ENCODE results near the gene CSK. TPM values are rescaled to one million over a fixed set of nuclear protein-coding genes. Genes with fewer than 3 reads are reported as not detected.
A peak's percentile ranks its signal among the peaks of the same experiment; 100 is the strongest.

CSK gene
- total RNA-seq, 4 donors from 2014 or later, result 33.1 to 45.2 (median 35.5) TPM

GRCh38 chr15:74794970-74795349 is 13.1 kb downstream of the CSK start:
- peaks cover 59% of the 10 kb centered on the region for H3K4me1 ChIP-seq
- H3K27ac ChIP-seq, result no peak overlapping the region
- H3K36me3 ChIP-seq, result peaks cover 17% of the 10 kb centered on the region
- no peak for TF ChIP-seq CTCF (IDR thresholded peaks at IDR 0.05)
- no peak for TF ChIP-seq POLR2A (IDR thresholded peaks at IDR 0.05)
- no peak for TF ChIP-seq POLR2AphosphoS5 (IDR thresholded peaks at IDR 0.05)
- no peak for TF ChIP-seq EP300 (IDR thresholded peaks at IDR 0.05)
- no peak overlapping the region for H3K4me3 ChIP-seq
- 94% methylated on average over 8 of the region's 9 CpGs for WGBS
- H3K9me3 ChIP-seq, result no peaks in the 10 kb centered on the region
- DNase-seq (ENCODE audit: low spot score in 2 of 2), result no peak
- H3K27me3 ChIP-seq, result no peaks in the 10 kb centered on the region

- H3K9me3 ChIP-seq, result no peaks in the 10 kb centered on the region
- H3K27ac ChIP-seq, result no peak overlapping the region
- no peak for TF ChIP-seq POLR2A (IDR thresholded peaks at IDR 0.05)
- no peak for TF ChIP-seq POLR2AphosphoS5 (IDR thresholded peaks at IDR 0.05)
- no peak for TF ChIP-seq EP300 (IDR thresholded peaks at IDR 0.05)
- no peak for TF ChIP-seq CTCF (IDR thresholded peaks at IDR 0.05)
- DNase-seq (ENCODE audit: low spot score in 2 of 2), result no peak
- peaks cover 53% of the 10 kb centered on the region for H3K4me1 ChIP-seq
- WGBS, result 85% methylated on average over 14 of the region's 14 CpGs
- H3K27me3 ChIP-seq, result no peaks in the 10 kb centered on the region
- no peak overlapping the region for H3K4me3 ChIP-seq
- H3K36me3 ChIP-seq, result peaks cover 27% of the 10 kb centered on the region
Observed at GRCh38 chr15:74795966-74796625, 14.2 kb downstream of the CSK start.

DNA sequence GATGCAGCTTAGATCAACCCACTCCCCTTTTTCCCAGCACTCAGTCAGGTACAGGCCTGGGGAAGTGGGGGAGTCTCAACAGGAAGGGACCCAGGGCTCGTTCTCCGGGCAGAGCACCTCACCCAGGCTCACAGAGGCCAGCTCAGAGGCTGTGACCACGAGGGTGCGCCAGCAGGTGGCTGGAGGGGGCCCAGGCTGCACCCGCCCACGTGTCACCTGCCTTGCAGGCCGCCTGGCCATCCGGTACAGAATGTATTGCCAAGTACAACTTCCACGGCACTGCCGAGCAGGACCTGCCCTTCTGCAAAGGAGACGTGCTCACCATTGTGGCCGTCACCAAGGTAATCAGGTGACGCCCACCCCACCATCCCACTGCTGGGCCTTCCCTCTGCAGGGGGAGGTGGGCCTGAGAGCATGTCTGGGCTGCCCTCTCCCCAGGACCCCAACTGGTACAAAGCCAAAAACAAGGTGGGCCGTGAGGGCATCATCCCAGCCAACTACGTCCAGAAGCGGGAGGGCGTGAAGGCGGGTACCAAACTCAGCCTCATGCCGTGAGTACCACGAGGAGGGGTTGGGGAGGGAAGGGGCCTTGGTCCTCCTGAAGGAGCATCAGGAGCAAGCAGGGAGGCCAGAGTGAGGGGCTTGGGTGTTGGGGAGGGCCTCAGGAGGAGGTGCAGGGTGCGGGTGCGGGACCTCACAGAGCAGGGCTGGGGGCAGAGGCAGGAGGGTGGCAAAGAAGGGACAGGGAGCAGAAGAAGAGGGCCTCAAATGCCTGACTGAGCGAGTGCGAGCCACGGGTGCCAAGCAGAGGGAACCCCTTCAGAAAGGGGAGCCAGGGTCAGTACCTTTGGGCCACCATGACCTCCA is 16.7 kb downstream of the CSK start:
- Histone ChIP-seq H3K4me3 (no peak overlapping the region), H3K36me3 (peaks cover 52% of the 10 kb centered on the region), H3K9me3 (no peaks in the 10 kb centered on the region), H3K4me1 (peaks cover 32% of the 10 kb centered on the region), H3K27ac (peak overlapping the region; percentile 70), H3K27me3 (no peaks in the 10 kb centered on the region)
- no peak for TF ChIP-seq EP300 (IDR thresholded peaks at IDR 0.05)
- TF ChIP-seq CTCF (IDR thresholded peaks at IDR 0.05), result no peak
- TF ChIP-seq POLR2AphosphoS5 (IDR thresholded peaks at IDR 0.05), result no peak
- TF ChIP-seq POLR2A (IDR thresholded peaks at IDR 0.05), result no peak
- 92% methylated on average over 13 of the region's 25 CpGs for WGBS
- DNase-seq (ENCODE audit: low spot score in 2 of 2), result peak in 1 of 2 donors; percentile 62

GRCh38 chr15:74799255-74799855 is 17.5 kb downstream of the CSK start:
- TF ChIP-seq CTCF (IDR thresholded peaks at IDR 0.05), result no peak
- no peak for TF ChIP-seq EP300 (IDR thresholded peaks at IDR 0.05)
- TF ChIP-seq POLR2AphosphoS5 (IDR thresholded peaks at IDR 0.05), result no peak
- no peak for TF ChIP-seq POLR2A (IDR thresholded peaks at IDR 0.05)
- H3K27ac ChIP-seq, result peak overlapping the region; percentile 70
- peaks cover 58% of the 10 kb centered on the region for H3K36me3 ChIP-seq
- no peak for DNase-seq (ENCODE audit: low spot score in 2 of 2)
- no peaks in the 10 kb centered on the region for H3K27me3 ChIP-seq
- H3K9me3 ChIP-seq, result no peaks in the 10 kb centered on the region
- H3K4me1 ChIP-seq, result peaks cover 24% of the 10 kb centered on the region
- 51% methylated on average over 10 of the region's 16 CpGs for WGBS
- H3K4me3 ChIP-seq, result no peak overlapping the region
